NOMO-1 treated with dmso at 0.1 percent for 144 hours (cell line): ENCODE measurements around the gene CARNS1.

Experiments
- DNase-seq: peaks from one replicate; lab custom pipeline; 2025; ENCODE audit not compliant: unreplicated experiment; lab: John Stamatoyannopoulos, UW

Gene CARNS1

GRCh38 chr11:67408437-67409200 lies 6.9 kb upstream of the CARNS1 start:
- no peak for DNase-seq

- DNase-seq: no peak
These were observed 6.2 kb upstream of the CARNS1 start for GRCh38 chr11:67409261-67409666.

- no peak for DNase-seq
These were observed 5.6 kb upstream of the CARNS1 start for GRCh38 chr11:67409781-67410368.

- no peak for DNase-seq
These were observed 5.1 kb upstream of the CARNS1 start for GRCh38 chr11:67410369-67410831.

- no peak for DNase-seq
These were observed 4.3 kb upstream of the CARNS1 start for GRCh38 chr11:67410984-67411784.

GRCh38 chr11:67411785-67412152 lies 3.7 kb upstream of the CARNS1 start:
- no peak for DNase-seq

- DNase-seq: no peak
These were observed 2.8 kb upstream of the CARNS1 start for GRCh38 chr11:67412495-67413179.

- no peak for DNase-seq
These were observed 2.1 kb upstream of the CARNS1 start for GRCh38 chr11:67413266-67413849.

- no peak for DNase-seq
These were observed 1.2 kb downstream of the CARNS1 start for GRCh38 chr11:67416416-67417335.

- no peak for DNase-seq
These were observed 1.9 kb downstream of the CARNS1 start for GRCh38 chr11:67417425-67417824.

GRCh38 chr11:67418476-67419281 lies 3.2 kb downstream of the CARNS1 start:
- no peak for DNase-seq

GRCh38 chr11:67419325-67420049 lies 4.0 kb downstream of the CARNS1 start:
- no peak for DNase-seq

- no peak for DNase-seq
These were observed 4.7 kb downstream of the CARNS1 start for GRCh38 chr11:67420147-67420645.

GRCh38 chr11:67420646-67421429 lies 5.4 kb downstream of the CARNS1 start:
- peak; percentile 79 for DNase-seq

GRCh38 chr11:67421430-67422031 lies 6.1 kb downstream of the CARNS1 start:
- no peak for DNase-seq

- no peak for DNase-seq
These were observed 7.4 kb downstream of the CARNS1 start for GRCh38 chr11:67422891-67423290.

- no peak for DNase-seq
These were observed 8.0 kb downstream of the CARNS1 start for GRCh38 chr11:67423466-67423865.
